Measurements from ENCODE around the gene FAM200B.

Gene FAM200B

GRCh38 chr4:15681372-15682241 lies at the start of gene FAM200B:
TSS of gene FAM200B (plus strand) at chr4:15681827. CDS start at chr4:15686978, 5,151 bp downstream.
- DNase-seq (ENCODE audit: low read depth) = peak; percentile 94

GRCh38 chr4:15636818-15637217 lies 44.8 kb upstream of the FAM200B start:
- no peak for DNase-seq (ENCODE audit: low read depth)

- no peak for DNase-seq (ENCODE audit: low read depth)
These were observed 43.2 kb upstream of the FAM200B start for GRCh38 chr4:15638418-15638817.

GRCh38 chr4:15648600-15648999 lies 33.0 kb upstream of the FAM200B start:
- no peak for DNase-seq (ENCODE audit: low read depth)

GRCh38 chr4:15649914-15650545 lies 31.6 kb upstream of the FAM200B start:
- DNase-seq (ENCODE audit: low read depth) = peak; percentile 20

- DNase-seq (ENCODE audit: low read depth) = no peak
These were observed 30.0 kb upstream of the FAM200B start for GRCh38 chr4:15651676-15652075.

GRCh38 chr4:15652191-15652590 lies 29.4 kb upstream of the FAM200B start:
- DNase-seq (ENCODE audit: low read depth) = no peak

GRCh38 chr4:15652841-15653240 lies 28.8 kb upstream of the FAM200B start:
- DNase-seq (ENCODE audit: low read depth) = no peak

- no peak for DNase-seq (ENCODE audit: low read depth)
These were observed 28.2 kb upstream of the FAM200B start for GRCh38 chr4:15653420-15653819.

- no peak for DNase-seq (ENCODE audit: low read depth)
These were observed 27.6 kb upstream of the FAM200B start for GRCh38 chr4:15653864-15654592.

- peak; percentile 15 for DNase-seq (ENCODE audit: low read depth)
These were observed 26.9 kb upstream of the FAM200B start for GRCh38 chr4:15654593-15655222.

GRCh38 chr4:15655223-15656037 lies 26.2 kb upstream of the FAM200B start, which contains the start of gene FBXL5:
TSS of gene FBXL5 (minus strand) at chr4:15655357. CDS start at chr4:15655287, 70 bp downstream.
- DNase-seq (ENCODE audit: low read depth) = peak; percentile 73

- no peak for DNase-seq (ENCODE audit: low read depth)
These were observed 25.6 kb upstream of the FAM200B start for GRCh38 chr4:15656038-15656470.

GRCh38 chr4:15657366-15657765 lies 24.3 kb upstream of the FAM200B start:
- DNase-seq (ENCODE audit: low read depth) = no peak

GRCh38 chr4:15658136-15658770 lies 23.4 kb upstream of the FAM200B start:
- DNase-seq (ENCODE audit: low read depth) = no peak

GRCh38 chr4:15658781-15659180 lies 22.8 kb upstream of the FAM200B start:
- no peak for DNase-seq (ENCODE audit: low read depth)

- no peak for DNase-seq (ENCODE audit: low read depth)
These were observed 21.7 kb upstream of the FAM200B start for GRCh38 chr4:15659768-15660570.

GRCh38 chr4:15665753-15666365 lies 15.8 kb upstream of the FAM200B start:
- DNase-seq (ENCODE audit: low read depth) = no peak

GRCh38 chr4:15667006-15667405 lies 14.6 kb upstream of the FAM200B start:
- DNase-seq (ENCODE audit: low read depth) = no peak
